NK-92 (cell line): ENCODE results near the gene EEF1A2.

Source experiments
- DNase-seq: peaks from one replicate; lab custom pipeline; 2025; ENCODE audit not compliant: unreplicated experiment; lab: John Stamatoyannopoulos, UW

EEF1A2 gene

DNA sequence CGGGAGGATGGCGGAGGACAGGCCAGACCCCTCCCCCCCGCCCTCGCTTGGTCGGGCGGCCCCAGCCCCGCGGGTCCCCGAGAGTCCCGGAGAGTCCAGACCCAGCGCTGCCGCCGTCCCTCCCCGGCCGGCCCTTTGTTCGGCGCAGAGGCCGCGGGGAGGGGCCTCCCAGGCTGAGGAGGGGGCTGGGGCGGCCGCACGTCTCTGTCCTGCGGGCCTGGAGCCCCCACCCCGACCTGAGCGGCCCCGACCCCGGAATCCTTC lies 27.2 kb downstream of the EEF1A2 start:
- DNase-seq, result no peak

GRCh38 chr20:63471002-63471716 lies 27.7 kb downstream of the EEF1A2 start:
- DNase-seq, result no peak

- no peak for DNase-seq
Measured at GRCh38 chr20:63470410-63470809, 28.5 kb downstream of the EEF1A2 start.

DNA sequence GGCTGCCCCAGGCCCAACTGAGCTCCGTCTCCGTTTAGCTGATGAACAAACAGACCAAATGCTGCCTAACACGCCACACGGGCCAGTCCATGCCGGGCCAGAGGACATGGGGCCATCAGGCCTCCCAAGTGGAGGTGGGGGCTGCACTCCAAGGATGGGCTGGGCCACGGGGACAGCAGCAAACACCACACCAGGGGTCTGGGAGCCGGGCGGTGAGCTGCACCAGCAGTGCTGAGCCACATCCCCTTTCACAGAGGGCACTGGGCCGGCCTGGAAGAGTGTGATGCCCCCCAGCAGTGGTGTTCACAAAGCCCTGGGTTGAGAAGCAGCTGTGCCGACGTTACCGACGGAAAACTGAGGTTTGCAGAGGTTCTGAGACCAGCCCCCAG lies 29.2 kb downstream of the EEF1A2 start:
- DNase-seq, result no peak

DNA sequence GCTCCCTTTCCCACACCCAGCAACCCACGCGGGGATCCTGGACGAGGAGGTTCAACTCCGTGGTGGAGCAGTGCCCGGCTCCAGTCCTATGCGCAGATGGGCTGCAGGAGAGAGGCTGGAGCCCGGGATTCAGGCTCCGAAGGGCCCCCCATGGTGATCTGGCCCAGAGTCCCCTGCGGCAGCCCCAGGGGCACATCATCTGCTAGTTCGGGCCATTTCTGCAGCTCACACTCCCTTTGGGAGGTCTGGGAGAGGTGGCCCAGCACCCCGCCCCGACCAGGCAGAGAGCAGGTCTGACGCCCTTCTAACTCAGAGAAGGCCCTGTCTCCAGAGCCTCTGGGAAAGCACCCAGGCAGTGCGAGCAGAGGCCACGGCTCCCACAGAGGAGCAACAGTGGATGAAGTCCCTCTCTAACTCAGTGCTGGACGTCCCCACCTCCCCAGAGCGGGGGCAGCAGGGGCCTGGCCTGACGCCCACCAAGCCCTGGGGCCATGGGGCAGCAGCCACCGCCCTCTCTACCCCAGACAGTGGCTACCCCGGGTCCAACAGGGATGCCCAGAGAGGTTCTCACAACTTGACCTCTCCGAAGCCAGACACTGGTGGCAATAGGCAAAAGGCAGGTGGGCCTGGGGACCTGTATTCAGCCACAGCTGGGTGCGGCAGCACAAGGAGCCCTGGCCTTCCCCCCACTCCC lies 29.7 kb downstream of the EEF1A2 start:
- DNase-seq, result no peak

DNA sequence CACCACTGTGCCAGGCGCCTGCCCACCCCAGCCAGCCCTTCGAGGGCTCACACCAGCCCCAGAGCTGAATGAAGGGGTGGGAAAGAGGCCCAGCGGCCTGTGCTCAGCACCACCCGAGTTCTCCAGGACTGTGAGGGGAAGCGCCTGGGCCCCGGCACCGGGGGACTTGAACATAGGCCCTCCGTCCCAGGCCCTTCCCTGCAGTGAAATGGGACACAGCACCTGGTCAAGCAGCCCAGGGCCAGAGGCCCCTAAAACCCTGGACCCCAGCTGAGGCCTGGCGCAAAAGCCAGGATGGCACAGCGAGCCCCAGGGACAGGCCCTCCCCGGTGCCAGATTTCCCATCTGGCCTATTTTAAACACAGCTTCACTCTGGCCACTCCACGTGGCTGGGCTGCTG lies 30.5 kb downstream of the EEF1A2 start:
- DNase-seq, result no peak

GRCh38 chr20:63467294-63468083 lies 31.4 kb downstream of the EEF1A2 start:
- no peak for DNase-seq

- DNase-seq, result no peak
Measured at GRCh38 chr20:63466861-63467260, 32.0 kb downstream of the EEF1A2 start.

GRCh38 chr20:63466250-63466825 lies 32.5 kb downstream of the EEF1A2 start:
- DNase-seq, result no peak

GRCh38 chr20:63465380-63466249 lies 33.3 kb downstream of the EEF1A2 start:
- no peak for DNase-seq

- no peak for DNase-seq
Measured at GRCh38 chr20:63464289-63464635, 34.6 kb downstream of the EEF1A2 start.

DNA sequence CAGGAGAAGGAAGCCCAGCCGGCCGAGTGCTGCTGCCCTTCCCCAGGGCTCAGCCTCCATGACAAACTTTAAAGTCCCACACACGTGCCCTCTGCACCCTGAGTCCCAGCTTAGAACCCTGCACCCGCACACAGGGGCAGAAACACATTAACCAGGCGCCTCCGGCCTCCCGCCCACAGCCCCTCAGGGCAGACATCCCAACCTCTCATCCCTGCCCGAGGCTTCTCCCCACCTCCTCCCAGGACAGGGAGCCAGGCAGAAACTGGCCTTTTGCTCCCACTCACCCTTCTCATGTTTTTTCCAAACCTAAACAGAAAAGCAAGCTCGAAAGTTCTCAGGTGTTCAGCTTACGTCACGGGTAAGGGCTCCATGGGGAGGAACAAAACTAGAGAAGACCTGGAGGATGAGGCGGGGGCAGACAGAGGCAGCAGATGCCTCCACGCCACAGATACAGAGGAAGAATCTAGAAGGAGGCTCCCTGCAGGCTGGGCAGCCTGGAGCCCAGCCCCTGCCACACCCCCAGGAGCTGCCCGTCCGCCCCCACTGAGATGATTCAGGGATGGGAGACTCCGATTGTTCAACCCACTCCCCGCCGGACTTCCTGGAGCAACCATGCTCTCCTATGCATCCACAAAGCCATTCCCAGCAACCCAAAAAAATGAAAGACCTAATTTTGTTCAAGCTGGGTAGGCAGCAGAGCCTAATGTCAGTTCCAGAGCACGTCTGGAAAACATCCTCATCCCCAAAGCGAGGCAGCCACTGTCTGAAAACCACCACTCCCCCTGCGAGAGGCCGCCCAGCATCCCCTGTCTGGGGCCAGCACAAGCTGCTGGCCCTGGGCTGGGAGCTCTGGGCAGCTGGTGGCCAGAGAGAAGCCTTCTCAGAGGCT lies 35.2 kb downstream of the EEF1A2 start:
- DNase-seq, result no peak

- no peak for DNase-seq
Measured at GRCh38 chr20:63462244-63462643, 36.6 kb downstream of the EEF1A2 start.

GRCh38 chr20:63461104-63461763 lies 37.6 kb downstream of the EEF1A2 start:
- DNase-seq, result no peak

- no peak for DNase-seq
Measured at GRCh38 chr20:63459070-63459380, 39.9 kb downstream of the EEF1A2 start.

DNA sequence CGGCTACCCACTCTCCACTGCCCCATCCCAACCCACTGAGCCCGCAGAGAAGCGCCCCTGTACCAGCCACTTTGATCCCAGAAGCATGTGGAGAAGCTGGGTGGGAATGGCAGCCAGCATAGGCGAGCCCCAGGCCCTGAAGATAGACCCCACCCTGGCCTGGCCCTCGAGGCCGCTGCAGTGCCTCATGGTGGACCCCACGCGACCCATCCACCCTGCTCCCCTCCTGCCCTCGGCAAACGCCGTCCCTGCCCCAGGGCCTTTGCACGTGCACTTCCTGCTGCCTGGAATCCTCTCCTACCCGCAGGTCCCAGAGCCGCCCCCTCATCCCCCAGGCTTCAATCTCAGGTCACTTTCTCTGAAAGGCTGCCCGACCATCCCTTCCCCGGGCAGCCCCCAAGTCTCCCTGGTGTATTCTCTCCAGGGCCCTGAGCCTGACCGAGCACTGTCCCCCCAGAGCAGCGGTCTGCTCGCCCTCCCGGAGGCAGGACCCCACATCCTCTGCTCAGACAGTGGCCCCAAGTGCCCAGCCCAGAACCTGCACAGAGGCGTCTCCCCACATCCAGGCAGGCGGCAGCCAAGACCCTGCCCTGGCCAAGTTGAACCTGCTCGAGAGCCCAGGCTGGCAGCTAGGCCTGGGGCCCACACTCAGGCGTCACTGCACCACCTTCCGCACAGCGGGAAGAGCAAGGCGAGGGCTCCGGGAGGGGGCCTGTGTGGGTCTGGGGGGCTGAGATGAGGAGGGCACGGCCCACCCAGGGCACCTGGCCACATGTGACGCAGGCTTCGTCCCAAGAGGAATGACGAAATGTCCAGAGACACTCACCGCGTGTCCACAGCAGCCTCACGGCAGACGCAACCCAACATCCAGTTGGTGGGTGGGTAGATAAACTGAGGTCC lies 40.5 kb downstream of the EEF1A2 start:
- no peak for DNase-seq

DNA sequence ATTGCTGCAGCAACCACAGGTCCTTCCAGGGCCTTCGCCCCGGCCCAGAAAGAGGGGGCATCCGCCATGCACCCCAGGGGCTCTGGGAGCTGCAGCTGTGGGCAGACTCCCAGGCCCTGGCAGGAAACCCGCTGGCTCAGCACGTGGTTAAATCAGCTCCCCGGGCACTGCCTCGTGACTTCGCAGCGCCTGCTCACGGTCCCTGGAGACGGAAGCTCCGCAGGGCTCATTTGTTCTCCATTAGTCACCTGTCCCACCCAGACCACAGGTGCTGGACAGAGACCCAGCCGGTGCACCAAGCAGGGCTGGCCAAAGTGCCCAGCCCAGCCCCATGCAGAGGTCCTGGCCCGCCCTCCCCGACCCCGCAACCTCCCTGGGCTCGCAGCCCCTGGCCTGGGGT lies 41.1 kb downstream of the EEF1A2 start:
- DNase-seq, result no peak

DNA sequence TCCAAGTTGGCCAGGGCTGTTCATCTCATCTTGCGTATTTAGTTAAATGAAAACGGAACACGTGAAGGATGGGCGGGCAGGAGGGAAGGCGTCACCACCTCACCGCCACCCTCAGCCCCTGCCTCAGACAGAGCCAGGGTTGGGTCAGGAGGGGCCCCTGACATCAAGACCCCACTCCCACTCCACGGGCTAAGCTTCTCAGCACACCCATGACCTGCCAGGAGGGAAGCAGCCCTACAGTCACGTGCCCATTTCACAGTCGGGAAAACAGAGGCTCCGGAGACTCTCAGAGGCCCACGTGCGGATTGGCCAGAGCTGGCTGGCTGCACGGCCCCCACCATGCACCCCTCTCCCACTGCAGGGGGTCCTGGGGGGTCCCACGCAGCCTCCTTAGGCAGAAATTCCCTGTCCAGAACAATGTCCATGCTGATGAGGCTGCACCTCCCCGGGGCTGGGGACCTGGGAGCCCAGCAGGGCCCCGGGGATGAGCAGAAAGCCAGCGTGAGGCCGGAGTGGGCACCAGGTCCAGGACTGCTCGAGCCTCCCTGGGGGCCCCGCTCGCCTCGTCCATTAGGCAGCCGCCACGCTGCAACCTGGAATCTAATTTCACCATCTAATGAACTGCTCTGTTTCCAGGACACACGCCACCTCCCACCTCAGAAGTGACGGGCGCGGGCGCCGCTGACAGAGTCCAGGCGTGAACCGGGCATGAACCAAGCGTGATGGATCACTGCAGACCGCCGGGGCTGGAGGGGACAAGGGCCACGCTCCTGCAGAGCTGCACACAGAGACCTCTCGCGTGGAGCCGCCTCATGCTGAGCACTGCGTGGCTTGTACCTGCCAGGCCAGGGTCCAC lies 42.2 kb downstream of the EEF1A2 start:
- no peak for DNase-seq
